SK-N-SH (cell line): Measurements from ENCODE around the gene KCTD20.

Source experiments
- GABPA ChIP-seq: IDR thresholded peaks from 2 replicates; pipeline ENCODE4 v1.4.0; 2012; ENCODE audit warnings: low read depth, mild to moderate bottlenecking
- RAD21 ChIP-seq: IDR thresholded peaks from 2 replicates; pipeline ENCODE4 v1.6.1; 2012; ENCODE audit warnings: mild to moderate bottlenecking, low read length
- TAF1 ChIP-seq: IDR thresholded peaks from 2 replicates; pipeline ENCODE4 v1.6.1; 2012; ENCODE audit warnings: low read depth, mild to moderate bottlenecking, low read length, moderate library complexity, borderline replicate concordance
- TCF12 ChIP-seq: IDR thresholded peaks from 2 replicates; pipeline ENCODE4 v1.4.0; 2012

DNA sequence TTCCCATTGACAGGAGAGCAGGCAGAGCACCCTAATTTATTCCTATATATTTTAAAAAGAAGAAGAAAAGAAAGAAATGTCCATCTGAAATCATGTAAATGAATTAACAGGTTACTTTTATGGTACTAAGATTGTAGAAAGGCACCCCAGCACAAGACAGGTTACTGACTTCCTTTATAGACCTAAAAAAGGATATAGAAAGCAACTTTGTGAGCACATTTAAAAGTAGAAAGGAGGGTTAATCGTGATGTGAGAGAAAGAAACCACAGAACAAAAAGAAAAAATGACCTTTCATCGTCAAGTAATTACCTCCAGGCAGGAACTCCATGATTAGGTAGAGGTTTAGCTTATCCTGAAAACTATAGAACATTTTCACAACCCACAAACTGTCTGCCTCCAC lies 74.6 kb downstream of the KCTD20 start:
- no peak for TF ChIP-seq GABPA
- TF ChIP-seq TAF1 = no peak
- no peak for TF ChIP-seq TCF12
- TF ChIP-seq RAD21 = no peak
